Forelimb muscle (tissue), 1 donor: ENCODE data around the gene SEC22C. TPM values are rescaled to one million over a fixed set of nuclear protein-coding genes. Genes with fewer than 3 reads are reported as not detected.

Source experiments
- DNase-seq: peaks from one replicate; pipeline ENCODE4 v3.0.0-alpha.2; 2013; ENCODE audit warnings: low read depth
- polyA plus RNA-seq: library from polyadenylated mRNA; unstranded; fragments of 120-200 nt; gene quantifications from one replicate; pipeline ENCODE4 v1.2.1, GENCODE V29; 2013; ENCODE audit not compliant: insufficient read length

Gene SEC22C
- polyA plus RNA-seq, 1 donor, result 19.6 TPM

DNA sequence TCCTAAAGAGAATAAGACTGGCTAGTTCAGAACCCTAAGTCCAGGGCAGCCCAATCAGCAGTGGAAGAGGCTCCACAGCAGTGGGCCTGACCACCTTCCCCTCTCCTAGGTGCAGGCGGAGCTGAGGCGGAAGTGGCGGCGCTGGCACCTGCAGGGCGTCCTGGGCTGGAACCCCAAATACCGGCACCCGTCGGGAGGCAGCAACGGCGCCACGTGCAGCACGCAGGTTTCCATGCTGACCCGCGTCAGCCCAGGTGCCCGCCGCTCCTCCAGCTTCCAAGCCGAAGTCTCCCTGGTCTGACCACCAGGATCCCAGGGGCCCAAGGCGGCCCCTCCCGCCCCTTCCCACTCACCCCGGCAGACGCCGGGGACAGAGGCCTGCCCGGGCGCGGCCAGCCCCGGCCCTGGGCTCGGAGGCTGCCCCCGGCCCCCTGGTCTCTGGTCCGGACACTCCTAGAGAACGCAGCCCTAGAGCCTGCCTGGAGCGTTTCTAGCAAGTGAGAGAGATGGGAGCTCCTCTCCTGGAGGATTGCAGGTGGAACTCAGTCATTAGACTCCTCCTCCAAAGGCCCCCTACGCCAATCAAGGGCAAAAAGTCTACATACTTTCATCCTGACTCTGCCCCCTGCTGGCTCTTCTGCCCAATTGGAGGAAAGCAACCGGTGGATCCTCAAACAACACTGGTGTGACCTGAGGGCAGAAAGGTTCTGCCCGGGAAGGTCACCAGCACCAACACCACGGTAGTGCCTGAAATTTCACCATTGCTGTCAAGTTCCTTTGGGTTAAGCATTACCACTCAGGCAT lies 45.6 kb downstream of the SEC22C start:
- DNase-seq, result no peak

DNA sequence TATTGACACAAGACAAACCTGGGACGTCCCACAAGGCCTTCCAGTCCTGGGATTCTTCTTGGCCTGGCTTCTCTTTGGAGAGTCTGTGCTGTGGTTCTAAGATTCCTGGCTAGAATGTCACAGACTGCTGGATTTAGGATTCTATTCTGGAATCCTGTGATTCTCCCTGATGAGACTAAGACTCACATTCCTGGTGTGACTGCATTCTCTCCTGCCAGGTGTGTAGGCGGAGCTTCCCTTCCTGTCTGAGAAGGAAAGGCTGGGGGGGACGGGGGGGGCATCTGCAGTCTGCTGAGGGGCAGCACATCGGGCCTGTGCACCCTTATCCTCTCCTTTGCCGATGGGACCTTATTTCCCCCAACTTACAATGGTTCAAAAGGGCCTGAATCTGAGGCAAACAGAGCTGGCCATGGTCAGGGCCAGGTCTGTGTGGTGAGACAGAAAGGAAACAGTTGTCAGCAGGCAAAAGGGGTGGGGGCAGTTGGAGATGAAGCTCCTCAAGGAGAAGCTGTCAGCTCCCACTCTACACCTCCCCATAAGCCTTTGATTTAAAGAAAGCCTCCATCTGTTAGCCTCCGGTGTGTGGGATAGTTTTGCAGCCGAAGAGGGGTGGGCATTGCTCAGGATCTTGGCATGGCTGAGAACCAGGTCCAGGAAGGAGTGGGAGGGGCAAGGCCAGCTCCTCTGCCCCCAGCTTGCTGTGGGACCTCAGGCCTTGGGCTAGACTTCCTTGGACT lies 48.4 kb downstream of the SEC22C start:
- no peak for DNase-seq

DNA sequence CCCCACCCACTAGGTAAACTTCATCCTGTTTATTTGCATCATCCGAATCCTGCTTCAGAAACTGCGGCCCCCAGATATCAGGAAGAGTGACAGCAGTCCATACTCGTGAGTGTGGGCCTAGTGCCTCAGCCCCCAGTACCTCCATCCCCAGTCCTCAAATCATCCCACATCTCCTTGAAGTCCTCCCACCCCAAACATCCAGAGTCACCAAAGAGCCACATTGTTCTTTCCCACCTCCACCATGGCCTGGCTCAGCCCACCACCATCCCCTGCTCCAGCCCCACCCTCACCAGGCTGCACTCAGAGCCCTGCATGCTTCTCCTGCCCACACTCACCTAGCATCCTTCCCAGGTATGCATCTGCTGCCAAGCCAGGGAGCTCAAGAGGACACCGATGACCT lies 49.5 kb downstream of the SEC22C start:
- DNase-seq, result no peak

DNA sequence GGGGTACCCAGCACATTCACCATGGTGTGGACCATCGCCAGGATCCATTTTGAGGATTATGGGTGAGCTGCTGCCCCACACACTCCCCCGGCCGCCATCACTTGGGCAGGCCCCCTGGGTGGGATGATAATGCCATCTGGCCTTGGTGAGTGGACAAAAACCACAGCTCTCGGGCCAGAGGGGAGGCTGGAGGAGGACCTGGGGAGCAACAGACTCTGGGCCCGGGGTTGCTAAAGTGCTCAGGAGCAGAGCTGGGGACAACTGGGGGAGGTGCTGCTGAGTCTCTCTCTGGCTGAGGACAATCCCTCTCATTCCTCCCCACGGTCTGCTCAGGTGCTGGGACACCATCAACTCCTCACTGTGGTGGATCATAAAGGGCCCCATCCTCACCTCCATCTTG lies 50.3 kb downstream of the SEC22C start:
- DNase-seq, result no peak

DNA sequence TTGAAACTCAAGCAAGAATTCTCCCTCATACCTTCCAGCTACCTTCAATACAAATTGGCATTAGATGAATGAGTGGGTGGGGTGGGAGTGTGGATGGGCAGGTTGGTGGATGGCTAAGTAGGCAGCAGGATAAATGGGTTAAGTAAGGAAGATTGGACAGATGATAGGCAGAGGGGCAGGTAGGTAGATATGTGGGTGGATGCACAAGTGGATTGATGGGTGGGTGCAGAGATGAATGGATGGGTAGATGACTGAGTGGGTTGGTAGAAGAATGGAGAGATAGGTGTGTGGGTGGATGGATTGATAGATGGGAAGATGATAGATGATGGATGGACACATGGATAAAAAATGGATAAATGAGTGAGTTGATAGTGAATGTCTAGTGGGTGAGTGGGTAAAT lies 51.7 kb downstream of the SEC22C start:
- no peak for DNase-seq

DNA sequence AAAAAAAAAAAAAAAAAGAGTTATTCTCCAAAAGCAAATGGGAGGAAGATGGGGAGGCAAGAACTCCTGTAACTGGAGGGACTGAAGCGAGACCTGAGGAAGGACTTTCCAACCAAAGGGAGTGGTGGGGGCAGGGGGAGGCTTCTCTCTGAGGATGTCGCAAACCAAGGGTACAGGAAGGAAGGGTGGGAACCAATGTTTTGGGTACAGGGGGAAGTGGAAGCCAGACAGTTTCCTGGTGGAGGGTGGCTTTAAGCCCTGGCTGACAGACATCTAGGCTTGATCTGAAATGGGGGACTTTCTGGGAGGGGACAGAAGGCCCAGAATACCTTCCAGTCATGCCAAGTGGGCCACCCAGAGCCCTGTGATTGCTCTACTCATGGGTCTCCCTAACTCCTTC lies 52.3 kb downstream of the SEC22C start:
- no peak for DNase-seq

DNA sequence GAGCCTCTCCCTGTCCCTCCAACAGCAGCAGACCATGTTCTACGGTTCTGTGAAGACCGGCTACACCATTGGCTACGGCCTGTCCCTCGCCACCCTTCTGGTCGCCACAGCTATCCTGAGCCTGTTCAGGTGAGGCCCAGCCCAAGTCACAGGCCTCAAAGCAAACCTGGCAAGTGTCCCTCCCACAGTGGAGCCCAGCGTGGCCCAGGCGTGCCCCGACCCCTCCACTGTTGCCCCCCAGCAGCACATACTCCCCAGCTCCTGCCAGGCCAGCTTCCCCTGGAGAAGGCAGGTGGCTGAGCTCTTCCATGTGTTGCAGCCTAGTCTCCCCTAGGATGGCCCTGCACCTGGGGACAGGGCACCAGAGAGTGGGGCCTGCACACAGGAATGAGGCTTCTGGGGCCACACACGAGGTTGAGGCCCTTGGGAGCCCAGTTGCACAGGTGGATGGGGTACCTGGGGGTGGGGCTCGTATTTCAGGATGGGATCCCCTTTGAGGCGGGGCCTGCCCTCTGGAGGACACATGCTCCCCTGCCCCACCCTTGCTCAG lies 54.3 kb downstream of the SEC22C start:
- no peak for DNase-seq

DNA sequence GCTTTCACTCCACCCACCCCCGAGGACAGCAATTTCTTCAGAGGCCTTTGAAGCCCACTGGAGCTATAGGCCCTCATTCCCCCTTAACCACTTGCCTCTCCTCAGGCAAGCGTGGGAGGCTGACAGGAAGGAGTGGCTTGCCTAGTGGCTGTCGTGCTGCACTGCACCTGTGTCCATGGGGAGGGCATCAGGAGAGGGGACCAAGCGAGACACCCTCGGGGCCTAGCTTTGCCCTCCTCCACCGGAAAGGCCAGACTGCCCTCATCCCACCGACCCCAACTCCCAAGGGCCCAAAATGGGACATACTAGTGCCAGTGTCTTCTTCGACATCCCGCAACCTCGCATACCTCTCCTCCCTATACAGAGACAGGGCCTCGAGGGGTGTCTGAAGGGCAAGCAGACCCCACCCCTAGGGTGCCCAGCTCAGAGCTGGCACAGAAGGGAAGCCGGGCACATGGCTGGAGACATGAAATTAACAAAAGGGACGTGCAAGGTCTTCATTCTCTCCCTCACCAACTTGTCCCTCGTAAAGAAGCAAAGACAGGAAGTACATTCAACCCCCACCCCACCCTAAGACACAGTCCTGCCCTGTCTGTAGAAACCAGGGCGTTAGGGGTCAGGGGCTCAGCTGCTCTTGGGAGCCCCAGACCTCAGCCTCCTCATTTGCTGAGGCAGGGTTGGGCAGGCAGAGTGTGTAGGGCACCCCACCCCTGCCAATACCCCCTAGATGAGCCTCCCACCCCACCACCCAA lies 55.0 kb downstream of the SEC22C start:
- no peak for DNase-seq

DNA sequence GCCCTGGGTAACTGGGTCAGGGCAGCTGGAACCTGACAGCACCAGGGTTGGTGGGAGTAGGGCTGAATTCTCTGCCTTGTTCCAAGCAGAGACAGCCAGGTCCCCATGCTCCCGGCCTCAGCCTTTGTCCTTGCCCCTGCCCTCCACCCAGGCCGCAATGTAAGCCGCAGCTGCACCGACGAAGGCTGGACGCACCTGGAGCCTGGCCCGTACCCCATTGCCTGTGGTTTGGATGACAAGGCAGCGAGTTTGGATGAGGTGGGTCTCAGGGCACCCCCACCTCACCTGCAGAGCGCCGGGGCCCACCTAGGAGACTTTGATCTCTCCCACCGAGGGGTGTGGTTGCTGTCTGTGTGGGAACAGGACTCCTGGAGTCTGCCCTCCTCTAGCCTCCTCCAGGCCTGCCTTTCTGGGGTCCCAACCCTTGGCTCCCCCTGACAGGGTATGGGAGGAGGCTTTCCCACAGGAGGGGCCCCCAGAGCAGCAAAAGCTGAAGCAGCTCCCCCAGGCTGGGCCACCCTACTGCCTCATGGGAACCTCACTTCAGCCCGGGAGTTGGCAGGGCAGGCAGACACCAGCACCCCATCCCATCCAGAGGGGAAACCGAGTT lies 55.9 kb downstream of the SEC22C start:
- no peak for DNase-seq

DNA sequence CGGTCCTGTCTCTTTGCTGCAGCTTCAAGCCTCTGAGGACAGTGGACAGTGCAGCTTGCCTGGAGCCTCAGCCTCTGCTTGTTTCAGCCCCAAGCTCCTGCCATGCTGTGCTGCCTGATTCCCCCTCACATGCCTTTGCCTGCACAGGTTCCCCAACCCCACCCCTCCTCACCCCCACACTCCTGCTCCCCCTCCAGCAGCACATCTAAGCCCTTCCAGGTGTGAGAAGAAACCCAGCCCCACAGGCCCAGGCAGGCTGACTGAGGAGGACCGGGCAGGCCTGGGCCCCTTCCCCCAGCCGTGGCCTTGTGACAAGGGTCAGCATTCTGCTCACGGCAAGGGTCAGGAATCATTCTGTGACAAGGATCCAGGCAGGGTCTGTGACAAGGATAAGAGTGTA lies 56.6 kb downstream of the SEC22C start:
- no peak for DNase-seq

DNA sequence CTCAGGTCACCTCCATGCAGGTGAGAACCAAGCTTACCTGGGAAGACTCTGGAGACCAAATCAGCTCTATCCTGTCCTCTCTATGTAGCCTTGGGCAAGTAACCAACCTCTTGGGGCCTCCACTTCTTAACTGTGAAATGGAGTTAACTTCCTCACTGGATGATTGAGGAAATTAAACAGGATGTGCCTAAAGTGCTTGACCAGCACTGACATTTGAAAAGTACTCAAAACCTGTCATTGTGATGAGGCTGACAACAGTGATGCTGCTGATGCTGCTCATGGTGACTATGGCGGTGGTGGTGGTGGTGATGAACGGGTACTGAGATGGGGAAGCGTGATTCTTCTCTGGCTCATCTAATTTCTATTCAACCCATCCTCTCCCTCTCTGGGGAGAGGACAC lies 57.0 kb downstream of the SEC22C start:
- no peak for DNase-seq

DNA sequence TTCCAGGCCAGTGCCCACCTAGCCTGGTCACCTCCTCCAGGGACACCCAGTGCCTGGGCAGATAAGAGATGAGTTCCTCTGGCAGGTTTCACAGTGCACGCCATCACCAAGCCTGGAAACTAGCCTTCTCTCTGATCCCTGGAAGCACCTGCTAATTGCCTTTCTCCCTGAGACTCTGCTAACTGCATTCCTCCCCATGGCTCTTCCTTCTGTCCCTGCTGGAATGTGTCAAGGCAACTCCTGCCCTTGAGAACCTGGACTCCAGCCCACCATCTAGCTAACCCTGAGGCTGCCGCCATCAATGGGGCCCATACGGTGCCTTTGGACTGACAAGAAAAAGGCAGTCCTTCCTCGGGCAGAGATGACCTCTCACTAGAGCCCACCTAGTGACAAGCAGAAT lies 60.9 kb downstream of the SEC22C start:
- no peak for DNase-seq

DNA sequence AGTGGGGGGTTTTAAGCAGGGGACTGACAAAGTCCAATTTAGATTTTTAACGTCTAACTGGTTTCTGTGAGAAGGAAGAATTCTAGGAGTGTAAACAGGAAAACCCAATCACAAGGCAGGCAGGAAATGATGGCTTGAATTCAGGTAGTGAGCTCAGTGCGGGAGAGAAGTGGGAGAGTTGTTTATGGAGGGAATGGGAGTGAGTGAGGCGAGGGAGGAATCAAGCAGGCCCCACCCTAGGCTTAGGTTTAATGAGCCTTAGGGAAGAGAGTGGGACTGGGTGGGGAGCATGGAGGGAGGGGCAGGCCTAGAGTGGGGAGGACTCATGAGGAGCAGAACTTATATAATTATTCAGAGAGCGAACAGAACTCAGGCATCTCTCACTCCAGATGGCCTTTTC lies 61.4 kb downstream of the SEC22C start:
- DNase-seq, result no peak

DNA sequence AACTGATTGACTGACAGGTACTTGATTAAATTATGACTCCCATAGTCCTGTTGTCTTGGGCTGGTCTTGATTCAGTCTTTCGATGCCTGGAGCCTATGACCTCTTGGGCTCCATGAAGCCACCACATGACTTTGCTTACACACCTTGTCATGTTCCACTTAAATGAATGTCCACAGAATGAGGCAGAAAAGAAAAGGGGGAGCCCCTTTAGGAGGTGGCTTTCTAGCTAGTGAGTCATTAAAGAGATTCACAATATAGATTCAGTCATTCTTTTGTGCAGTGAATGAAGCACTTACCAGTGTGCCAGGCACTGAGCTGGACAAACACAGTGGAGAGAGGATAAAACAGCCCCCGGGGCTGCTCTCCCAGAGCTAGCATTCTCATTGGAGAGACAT lies 62.2 kb downstream of the SEC22C start:
- DNase-seq, result no peak

DNA sequence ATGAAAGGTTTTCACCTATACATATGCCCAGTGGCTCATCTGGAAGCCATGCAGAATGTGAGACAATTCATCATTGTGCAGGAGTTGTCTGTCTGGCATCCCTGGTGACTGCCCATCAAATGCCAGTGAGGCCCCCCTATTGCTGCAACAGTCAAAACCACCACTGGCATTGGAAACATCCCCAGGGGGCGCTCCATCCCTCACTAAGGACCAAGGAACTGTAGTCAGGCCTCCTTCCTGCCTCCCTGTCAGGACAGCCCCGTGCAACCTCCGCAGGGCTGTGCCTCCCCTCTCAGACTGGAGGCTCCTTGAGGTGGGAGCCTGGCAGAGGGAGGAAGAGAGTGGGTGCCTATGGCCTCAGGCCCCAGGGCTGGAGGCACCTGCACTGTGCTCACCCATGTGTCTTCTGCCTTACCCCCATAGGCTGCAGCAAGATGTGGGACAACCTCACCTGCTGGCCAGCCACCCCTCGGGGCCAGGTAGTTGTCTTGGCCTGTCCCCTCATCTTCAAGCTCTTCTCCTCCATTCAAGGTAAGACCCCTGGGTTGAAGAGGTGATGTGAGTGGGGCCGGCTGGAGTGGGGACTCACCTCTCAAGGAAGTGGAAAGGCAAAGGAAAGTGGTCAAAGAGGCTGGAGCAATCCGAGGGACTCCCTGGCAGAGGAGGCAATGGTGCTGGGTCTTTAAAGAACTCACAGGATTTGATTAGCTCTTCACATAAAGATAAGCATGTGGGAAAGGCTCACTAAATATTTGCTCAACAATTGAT lies 62.8 kb downstream of the SEC22C start:
- DNase-seq, result no peak

DNA sequence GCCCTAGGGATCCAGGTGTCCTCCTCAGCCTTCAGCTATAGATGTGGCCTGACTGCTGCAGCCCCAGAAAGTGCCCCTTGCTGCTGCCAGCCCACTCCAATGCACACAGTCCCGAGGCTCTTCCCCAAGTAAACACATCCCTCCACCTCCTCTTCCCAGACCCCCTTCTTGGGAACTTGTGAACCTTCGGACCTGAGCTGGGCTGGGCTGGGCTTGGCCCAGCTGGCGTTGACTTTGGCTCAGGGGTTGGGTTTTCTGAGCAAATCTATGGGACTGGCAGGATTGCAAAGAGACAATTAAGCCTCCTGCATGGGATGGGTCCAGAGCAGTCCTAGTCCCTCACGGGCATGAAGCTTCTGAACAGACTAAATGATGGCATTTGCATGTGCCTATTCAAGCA lies 64.7 kb downstream of the SEC22C start:
- DNase-seq, result no peak

DNA sequence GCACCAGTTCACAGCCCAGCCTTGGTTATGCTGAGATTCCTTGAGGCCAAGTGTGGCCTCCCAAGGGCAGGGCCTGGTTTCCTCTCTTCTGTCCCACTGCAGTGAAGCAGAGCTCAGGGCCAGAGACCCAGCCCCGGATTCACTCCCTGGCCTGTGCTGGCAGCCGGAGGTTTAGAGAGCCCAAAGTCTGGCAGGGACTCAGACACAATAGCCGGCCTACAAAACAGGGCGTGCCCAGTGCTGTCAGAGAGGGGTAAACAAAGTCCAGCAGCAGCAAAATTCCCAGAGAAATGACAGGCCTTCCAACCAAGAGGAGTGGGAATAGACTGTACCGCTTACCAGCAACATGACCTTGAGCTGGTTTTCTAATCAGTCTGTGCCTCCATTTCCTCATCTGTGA lies 65.3 kb downstream of the SEC22C start:
- DNase-seq, result no peak

DNA sequence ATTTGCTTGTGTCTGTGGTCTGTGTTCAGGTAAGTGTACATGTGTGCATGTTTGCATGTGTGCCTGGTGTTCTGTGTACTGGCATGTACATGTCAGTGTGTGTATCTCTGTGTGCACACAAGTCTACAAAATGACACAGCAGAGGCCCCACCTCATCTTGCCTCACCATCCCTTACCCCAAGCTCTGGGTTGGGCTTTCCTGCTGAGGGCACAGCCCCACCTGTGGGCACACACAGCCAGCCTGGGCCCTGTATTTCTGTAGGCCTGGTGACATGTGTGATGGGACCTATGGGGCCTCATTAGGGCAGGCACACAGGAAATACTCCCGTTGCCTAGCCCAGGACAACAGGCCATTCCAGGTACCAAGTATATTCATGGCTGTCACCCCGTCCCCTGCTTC lies 65.8 kb downstream of the SEC22C start:
- DNase-seq, result no peak

DNA sequence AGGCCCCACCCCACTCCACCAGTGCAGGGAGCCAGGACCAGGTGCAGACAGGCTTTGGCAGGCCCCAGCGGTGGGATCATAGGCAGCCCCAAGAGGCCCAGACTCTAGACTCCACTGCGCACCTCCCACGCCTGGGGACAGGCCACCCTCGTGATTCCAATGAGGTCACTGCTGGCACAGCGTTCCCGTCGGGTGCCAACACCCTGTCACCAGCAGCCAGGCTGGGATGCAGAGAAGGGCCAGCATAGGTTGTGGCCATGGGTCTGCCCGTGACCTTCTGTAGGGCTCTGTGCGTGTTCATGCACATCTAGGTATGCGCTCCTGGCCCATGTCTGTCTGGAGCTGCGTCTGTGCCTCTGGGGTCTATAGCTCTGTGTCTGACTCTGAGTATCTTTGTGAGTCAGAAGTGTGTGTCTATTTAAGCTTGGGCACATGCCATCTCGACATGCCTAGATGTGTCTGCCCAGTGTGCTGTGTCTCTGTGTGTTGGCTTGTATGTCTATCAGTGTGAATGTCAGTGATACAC lies 66.3 kb downstream of the SEC22C start:
- DNase-seq, result no peak

DNA sequence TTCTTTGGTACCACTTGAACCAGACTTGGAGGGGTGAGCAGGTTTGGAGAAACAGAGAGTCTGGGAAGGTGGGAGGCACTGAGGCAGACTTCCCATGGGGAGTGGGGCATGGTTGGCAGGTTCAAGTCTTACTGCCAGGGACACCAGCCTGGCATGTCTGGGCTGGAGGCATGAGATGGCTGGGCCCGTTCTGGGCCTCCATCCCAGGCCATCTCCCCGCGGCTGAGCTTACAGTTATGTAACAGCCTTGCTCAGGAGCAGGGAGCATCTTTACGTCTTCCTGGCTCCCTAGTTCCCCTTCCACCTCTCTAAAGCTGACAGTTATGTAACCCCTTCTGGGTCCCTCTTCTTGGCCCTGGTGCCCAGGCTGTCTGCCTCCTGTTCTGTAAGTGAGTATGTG lies 66.9 kb downstream of the SEC22C start:
- DNase-seq, result no peak

DNA sequence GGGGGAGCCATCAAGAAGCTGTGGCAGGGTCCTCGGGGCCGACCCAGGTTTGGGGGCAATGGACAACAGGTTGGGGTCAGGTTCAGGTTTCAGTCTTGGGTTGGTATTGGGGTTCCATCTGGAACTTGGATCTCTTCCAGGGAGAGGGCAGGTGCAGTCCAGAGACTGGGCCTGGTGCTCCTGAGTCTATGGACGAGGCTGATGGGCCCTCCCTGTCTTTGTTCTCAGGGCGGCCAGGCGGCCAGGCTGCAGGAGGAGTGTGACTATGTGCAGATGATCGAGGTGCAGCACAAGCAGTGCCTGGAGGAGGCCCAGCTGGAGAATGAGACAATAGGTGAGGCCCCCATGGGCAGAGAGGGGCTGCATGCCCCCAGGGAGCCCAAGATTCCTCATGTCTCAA lies 68.2 kb downstream of the SEC22C start:
- DNase-seq, result no peak
